Naive B cell (primary cell): ENCODE results near the gene PEX14. TPM values are rescaled to one million over a fixed set of nuclear protein-coding genes. Genes with fewer than 3 reads are reported as not detected.
A peak's percentile ranks its signal among the peaks of the same experiment; 100 is the strongest.

Experiments used
- ATAC-seq, 2 donors: fragments of 150-1000 bp; cut with Tn5 transposase; 2 replicates each; pipeline ENCODE4 v1.10.0; 2021; ENCODE audit warnings: low read depth in 2 of 2, mild to moderate bottlenecking in 2 of 2, moderate library complexity in 2 of 2
- DNase-seq: peaks from one replicate; pipeline ENCODE4 v3.0.0; 2022
- H3K27ac Mint-ChIP-seq, 6 donors: one replicate each; pipeline ENCODE4 v1.8.0; 2020 to 2022; ENCODE audit warnings: mild to moderate bottlenecking in 6 of 6, mixed read lengths in 6 of 6, moderate library complexity in 5 of 6, inconsistent platforms in 2 of 6
- H3K27me3 Mint-ChIP-seq, 3 donors: one replicate each; pipeline ENCODE4 v1.8.0; 2021 to 2022; ENCODE audit warnings: mixed read lengths in 3 of 3, mild to moderate bottlenecking in 1 of 3
- H3K36me3 Mint-ChIP-seq, 2 donors: one replicate each; pipeline ENCODE4 v1.8.0; 2020 to 2022; ENCODE audit warnings: mixed read lengths in 2 of 2, inconsistent platforms in 1 of 2, mild to moderate bottlenecking in 1 of 2
- H3K4me1 Mint-ChIP-seq, 3 donors: one replicate each; pipeline ENCODE4 v1.8.0; 2020 to 2022; ENCODE audit warnings: mixed read lengths in 3 of 3, inconsistent platforms in 1 of 3, mild to moderate bottlenecking in 1 of 3, moderate library complexity in 1 of 3
- H3K4me3 Mint-ChIP-seq, 8 donors: one replicate each; pipeline ENCODE4 v1.8.0; 2020 to 2022; ENCODE audit warnings: mild to moderate bottlenecking in 8 of 8, mixed read lengths in 8 of 8, moderate library complexity in 8 of 8, inconsistent platforms in 2 of 8
- H3K9me3 Mint-ChIP-seq, 7 donors: one replicate each; pipeline ENCODE4 v1.8.0; 2020 to 2022; ENCODE audit warnings: mixed read lengths in 7 of 7, mild to moderate bottlenecking in 5 of 7, inconsistent platforms in 2 of 7, moderate library complexity in 1 of 7
- polyA plus RNA-seq, 6 donors: library from polyadenylated mRNA; unstranded; fragments of 300-500 nt; fragmentation: Illumina TruSeq; gene quantifications; one replicate each; pipeline ENCODE4 v1.2.3, GENCODE V29; 2021; ENCODE audit warnings: low read depth in 6 of 6

PEX14 gene
- polyA plus RNA-seq, 6 donors from 2014 or later = 2.6 to 4.2 (median 3.6) TPM

GRCh38 chr1:10663678-10664035, 188.9 kb downstream of the PEX14 start:
- DNase-seq (no peak), ATAC-seq (no peak)
- Mint-ChIP-seq H3K36me3 (no peaks in the 10 kb centered on the region), H3K27me3 (no peaks in the 10 kb centered on the region), H3K27ac (no peak overlapping the region), H3K9me3 (no peaks in the 10 kb centered on the region), H3K4me1 (no peaks in the 10 kb centered on the region), H3K4me3 (no peak overlapping the region)

DNA sequence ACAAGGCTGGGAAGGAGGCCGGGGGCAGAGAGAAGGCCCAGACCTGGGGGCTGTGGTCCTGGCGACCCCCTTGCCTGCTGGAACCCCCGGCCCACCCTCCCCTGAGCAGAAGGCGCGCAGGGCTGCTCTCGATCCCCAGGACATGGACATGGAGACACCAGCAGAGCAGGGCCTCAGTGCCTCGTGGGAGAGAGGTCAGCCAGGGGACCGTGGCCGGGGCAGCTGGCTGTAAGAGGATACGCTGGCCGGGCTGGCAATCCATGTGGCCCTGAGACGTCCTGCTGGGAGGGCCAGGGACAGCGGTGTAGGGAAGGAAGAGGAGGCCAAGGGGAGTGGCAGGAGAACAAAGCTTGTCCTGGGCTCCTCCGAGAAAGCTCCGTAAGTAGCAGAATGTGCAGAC, 189.5 kb downstream of the PEX14 start:
- Mint-ChIP-seq H3K9me3 (no peaks in the 10 kb centered on the region), H3K4me3 (no peak overlapping the region), H3K27me3 (no peaks in the 10 kb centered on the region), H3K4me1 (no peaks in the 10 kb centered on the region), H3K36me3 (no peaks in the 10 kb centered on the region), H3K27ac (peak overlapping the region in 1 of 6 donors; percentile 42)
- no peak for ATAC-seq
- no peak for DNase-seq

DNA sequence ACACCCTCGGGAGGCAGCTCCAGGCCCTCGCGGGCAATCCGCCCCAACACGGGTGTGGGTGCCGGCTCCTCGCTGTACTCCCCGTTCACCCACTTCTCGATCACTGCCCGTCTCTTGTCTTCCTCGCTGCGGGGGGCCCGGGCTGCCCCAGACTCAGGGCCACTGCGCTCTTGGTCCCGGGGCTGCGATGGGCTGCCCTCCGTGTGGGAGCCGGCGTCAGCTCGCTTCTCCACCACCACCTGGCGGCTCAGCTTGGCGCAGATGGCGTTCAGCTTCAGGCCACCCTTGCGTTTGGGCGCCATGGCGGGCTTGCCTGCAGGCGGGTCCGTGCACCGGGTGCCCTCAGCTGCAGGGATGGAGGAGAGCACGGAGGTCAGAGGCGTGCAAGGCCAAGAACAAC, 190.5 kb downstream of the PEX14 start:
- Mint-ChIP-seq H3K9me3 (no peaks in the 10 kb centered on the region), H3K27ac (no peak overlapping the region), H3K36me3 (no peaks in the 10 kb centered on the region), H3K27me3 (no peaks in the 10 kb centered on the region), H3K4me3 (no peak overlapping the region), H3K4me1 (peaks cover 1 to 2% (median 2%) of the 10 kb centered on the region in 3 donors)
- ATAC-seq (no peak), DNase-seq (no peak)

GRCh38 chr1:10665930-10666850, 191.4 kb downstream of the PEX14 start:
- H3K27ac Mint-ChIP-seq = peak overlapping the region in 2 of 6 donors; percentile 24 to 76
- H3K9me3 Mint-ChIP-seq = no peaks in the 10 kb centered on the region
- H3K36me3 Mint-ChIP-seq = no peaks in the 10 kb centered on the region
- no peak overlapping the region for H3K4me3 Mint-ChIP-seq
- peaks cover 8 to 11% (median 11%) of the 10 kb centered on the region in 3 donors for H3K4me1 Mint-ChIP-seq
- DNase-seq (no peak), ATAC-seq (no peak)
- H3K27me3 Mint-ChIP-seq = no peaks in the 10 kb centered on the region

- H3K4me3 Mint-ChIP-seq = no peak overlapping the region
- H3K36me3 Mint-ChIP-seq = no peaks in the 10 kb centered on the region
- ATAC-seq (no peak), DNase-seq (no peak)
- no peaks in the 10 kb centered on the region for H3K27me3 Mint-ChIP-seq
- H3K27ac Mint-ChIP-seq = peak overlapping the region in 1 of 6 donors; percentile 76
- no peaks in the 10 kb centered on the region for H3K9me3 Mint-ChIP-seq
- H3K4me1 Mint-ChIP-seq = peaks cover 16 to 23% (median 18%) of the 10 kb centered on the region in 3 donors
Measured at GRCh38 chr1:10667861-10668761, 193.4 kb downstream of the PEX14 start.

DNA sequence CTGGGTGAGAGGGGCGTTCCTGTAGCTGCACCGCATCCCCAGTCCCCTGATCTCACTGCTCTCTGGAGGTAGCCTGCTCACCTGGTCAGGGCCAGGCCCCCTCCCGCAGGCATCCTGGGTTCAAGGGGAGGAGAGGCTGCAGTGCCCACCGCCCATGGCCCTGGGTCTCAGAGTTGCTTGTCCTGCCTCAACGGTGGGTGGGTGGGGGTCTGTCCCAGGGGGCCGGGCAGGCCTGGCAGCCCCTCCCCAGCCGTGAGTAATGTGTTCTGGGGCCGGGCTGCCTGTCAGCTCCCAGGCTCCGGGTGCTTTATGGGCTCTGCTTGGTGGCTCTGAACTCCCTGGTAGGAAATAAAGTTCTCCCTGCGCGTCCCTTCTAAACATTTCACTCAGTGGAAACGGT, 194.8 kb downstream of the PEX14 start:
- H3K36me3 Mint-ChIP-seq = no peaks in the 10 kb centered on the region
- ATAC-seq (no peak), DNase-seq (no peak)
- no peak overlapping the region for H3K4me3 Mint-ChIP-seq
- no peaks in the 10 kb centered on the region for H3K27me3 Mint-ChIP-seq
- peaks cover 16 to 27% (median 22%) of the 10 kb centered on the region in 3 donors for H3K4me1 Mint-ChIP-seq
- no peak overlapping the region for H3K27ac Mint-ChIP-seq
- H3K9me3 Mint-ChIP-seq = no peaks in the 10 kb centered on the region

- Mint-ChIP-seq H3K4me3 (no peak overlapping the region), H3K9me3 (no peaks in the 10 kb centered on the region), H3K36me3 (no peaks in the 10 kb centered on the region), H3K4me1 (peaks cover 16 to 27% (median 22%) of the 10 kb centered on the region in 3 donors), H3K27ac (no peak overlapping the region), H3K27me3 (no peaks in the 10 kb centered on the region)
- DNase-seq = no peak
- no peak for ATAC-seq
Measured at GRCh38 chr1:10670190-10670589, 195.4 kb downstream of the PEX14 start.

DNA sequence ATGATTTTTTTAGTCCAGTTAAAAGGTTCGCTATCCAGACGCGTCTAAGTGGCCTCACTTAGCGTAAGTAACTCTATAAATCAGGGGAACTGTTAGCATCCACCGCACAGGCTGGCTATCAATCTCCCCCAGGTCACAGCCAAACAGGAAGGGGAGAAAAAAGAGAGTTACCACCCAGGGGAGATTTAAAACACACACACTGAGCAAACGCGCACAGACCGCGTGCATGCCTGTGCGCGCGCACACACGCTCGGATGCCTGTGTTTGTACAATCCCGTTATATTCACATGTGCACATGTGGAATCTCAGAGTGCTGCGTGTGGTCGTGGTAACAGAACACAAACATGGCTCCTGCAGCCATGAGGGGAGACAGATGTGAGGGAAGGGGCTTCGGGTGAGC, 196.3 kb downstream of the PEX14 start:
- Mint-ChIP-seq H3K4me3 (peak overlapping the region in 1 of 8 donors; percentile 35), H3K27ac (peak overlapping the region in 1 of 6 donors; percentile 13), H3K27me3 (no peaks in the 10 kb centered on the region), H3K4me1 (peaks cover 16 to 29% (median 22%) of the 10 kb centered on the region in 3 donors), H3K9me3 (no peaks in the 10 kb centered on the region), H3K36me3 (no peaks in the 10 kb centered on the region)
- DNase-seq (no peak), ATAC-seq (peak; percentile 34 to 51)

DNA sequence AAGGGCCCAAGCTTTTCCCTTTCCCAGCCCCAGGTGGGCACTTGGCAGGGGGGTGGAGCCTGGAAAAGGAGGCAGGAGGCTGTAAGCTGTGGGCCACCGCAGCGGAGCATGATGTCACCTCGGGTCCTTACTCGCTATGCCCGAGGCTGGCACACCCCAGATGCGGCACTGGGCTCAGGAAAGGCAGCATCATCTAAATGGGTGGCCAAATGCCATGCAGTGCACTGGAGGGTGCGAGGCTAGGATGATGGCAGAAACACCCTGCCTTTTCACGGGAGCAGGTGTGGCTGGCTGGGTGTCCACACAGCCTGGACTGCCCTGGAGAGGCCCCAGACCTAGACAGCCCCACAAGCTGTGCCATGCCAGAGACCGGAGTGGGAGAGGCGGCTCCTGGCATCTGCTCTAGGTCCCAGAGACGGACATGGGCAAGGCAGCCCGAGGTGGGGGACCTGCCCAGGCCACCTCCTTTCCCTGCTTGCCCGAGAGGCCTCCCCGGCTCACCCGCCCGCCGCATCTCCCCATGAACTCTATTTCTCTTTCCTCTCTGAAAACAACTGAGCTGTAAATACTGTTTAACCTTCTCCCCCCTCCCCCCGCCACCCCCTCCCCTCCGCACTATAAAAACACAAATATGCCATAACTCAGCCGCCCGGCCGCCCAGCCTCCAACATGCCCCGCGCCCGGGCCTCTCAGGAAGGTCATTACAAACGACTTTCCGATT, 197.0 kb downstream of the PEX14 start:
- H3K36me3 Mint-ChIP-seq = no peaks in the 10 kb centered on the region
- ATAC-seq (peak in 1 of 2 donors; percentile 11), DNase-seq (no peak)
- H3K4me1 Mint-ChIP-seq = peaks cover 22 to 35% (median 24%) of the 10 kb centered on the region in 3 donors
- no peaks in the 10 kb centered on the region for H3K9me3 Mint-ChIP-seq
- no peak overlapping the region for H3K4me3 Mint-ChIP-seq
- peak overlapping the region in 1 of 6 donors; percentile 13 for H3K27ac Mint-ChIP-seq
- no peaks in the 10 kb centered on the region for H3K27me3 Mint-ChIP-seq

GRCh38 chr1:10672343-10673050, 197.7 kb downstream of the PEX14 start:
- Mint-ChIP-seq H3K9me3 (no peaks in the 10 kb centered on the region), H3K27ac (peak overlapping the region in 1 of 6 donors; percentile 63), H3K4me3 (peak overlapping the region in 1 of 8 donors; percentile 66), H3K27me3 (no peaks in the 10 kb centered on the region), H3K4me1 (peaks cover 25 to 43% (median 28%) of the 10 kb centered on the region in 3 donors), H3K36me3 (no peaks in the 10 kb centered on the region)
- DNase-seq = no peak
- no peak for ATAC-seq

DNA sequence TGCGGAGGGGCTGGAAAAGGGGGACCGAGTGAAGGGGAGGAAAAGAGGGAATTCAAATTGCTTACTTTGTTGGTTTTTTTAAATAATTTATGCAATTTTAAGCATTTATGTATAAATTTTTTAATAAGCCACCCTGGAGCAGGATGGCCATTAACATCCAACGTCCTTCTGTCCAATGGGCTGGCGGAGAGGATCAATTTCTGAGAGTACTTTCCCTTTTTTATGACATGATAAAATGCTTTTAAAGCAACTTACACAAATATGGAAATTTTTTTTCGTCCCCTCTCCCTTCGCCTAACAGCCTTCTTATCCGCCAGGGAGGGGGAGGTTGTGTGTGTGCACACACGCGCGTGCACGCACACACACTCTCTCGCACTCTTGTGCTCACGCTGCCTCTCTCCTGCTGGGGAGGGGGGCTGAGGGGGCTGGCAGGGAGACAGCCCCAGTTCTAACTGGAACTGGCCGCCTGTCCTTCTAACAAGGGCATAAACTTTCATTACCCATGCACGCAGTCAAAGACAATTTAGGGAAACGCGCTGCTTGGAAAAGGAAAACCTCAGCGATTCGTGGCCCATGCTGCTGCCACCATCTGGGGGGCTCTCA, 198.5 kb downstream of the PEX14 start:
- H3K27ac Mint-ChIP-seq = peak overlapping the region in 1 of 6 donors; percentile 18
- peaks cover 28 to 47% (median 30%) of the 10 kb centered on the region in 3 donors for H3K4me1 Mint-ChIP-seq
- ATAC-seq = no peak
- no peaks in the 10 kb centered on the region for H3K9me3 Mint-ChIP-seq
- no peaks in the 10 kb centered on the region for H3K36me3 Mint-ChIP-seq
- H3K27me3 Mint-ChIP-seq = no peaks in the 10 kb centered on the region
- no peak for DNase-seq
- H3K4me3 Mint-ChIP-seq = peak overlapping the region in 1 of 8 donors; percentile 22

GRCh38 chr1:10674222-10674621, 199.5 kb downstream of the PEX14 start:
- no peaks in the 10 kb centered on the region for H3K27me3 Mint-ChIP-seq
- no peaks in the 10 kb centered on the region for H3K36me3 Mint-ChIP-seq
- H3K4me1 Mint-ChIP-seq = peaks cover 28 to 52% (median 30%) of the 10 kb centered on the region in 3 donors

More at GRCh38 chr1:10674222-10674621, 199.5 kb downstream of the PEX14 start:
- no peaks in the 10 kb centered on the region for H3K9me3 Mint-ChIP-seq
- no peak overlapping the region for H3K27ac Mint-ChIP-seq
- no peak overlapping the region for H3K4me3 Mint-ChIP-seq
- ATAC-seq (no peak), DNase-seq (no peak)
